GM19455 (cell line): ENCODE data around the gene RREB1.

Experiments
- ATAC-seq: cut with Tn5 transposase; IDR thresholded peaks from one replicate; pipeline ENCODE4 v1.9.1; 2021; ENCODE audit not compliant: unreplicated experiment

The RREB1 gene

DNA sequence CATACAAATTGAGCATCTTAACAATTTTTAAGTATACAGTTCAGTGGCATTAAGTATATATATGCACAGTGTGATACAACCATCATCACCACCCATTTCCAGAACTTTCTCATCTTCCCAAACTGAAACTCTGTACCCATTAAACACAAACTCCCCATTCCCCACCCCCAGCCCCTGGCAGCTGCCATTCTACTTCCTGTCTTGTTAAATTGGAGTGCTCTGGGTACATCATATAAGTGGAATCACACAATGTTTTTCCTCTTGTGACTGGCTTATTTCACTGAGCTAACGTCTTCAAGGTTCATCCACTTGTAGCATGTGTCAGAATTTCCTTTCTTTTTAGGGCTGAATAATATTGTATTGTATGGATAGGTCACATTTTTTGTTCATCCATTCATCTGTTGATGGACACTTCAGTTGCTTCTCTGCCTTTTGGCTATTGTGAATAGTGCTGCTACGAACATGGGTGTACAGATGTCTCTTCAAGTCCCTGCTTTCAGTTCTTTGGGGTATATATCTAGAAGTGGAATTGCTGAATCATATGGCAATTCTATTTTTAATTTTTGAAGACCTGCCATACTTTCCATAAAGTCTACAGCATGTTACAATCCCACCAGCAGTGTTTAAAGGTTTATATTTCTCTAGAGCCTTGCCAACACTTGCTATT is 19.6 kb upstream of the RREB1 start:
- ATAC-seq, result no peak

GRCh38 chr6:7098993-7099392 is 8.8 kb upstream of the RREB1 start:
- no peak for ATAC-seq

DNA sequence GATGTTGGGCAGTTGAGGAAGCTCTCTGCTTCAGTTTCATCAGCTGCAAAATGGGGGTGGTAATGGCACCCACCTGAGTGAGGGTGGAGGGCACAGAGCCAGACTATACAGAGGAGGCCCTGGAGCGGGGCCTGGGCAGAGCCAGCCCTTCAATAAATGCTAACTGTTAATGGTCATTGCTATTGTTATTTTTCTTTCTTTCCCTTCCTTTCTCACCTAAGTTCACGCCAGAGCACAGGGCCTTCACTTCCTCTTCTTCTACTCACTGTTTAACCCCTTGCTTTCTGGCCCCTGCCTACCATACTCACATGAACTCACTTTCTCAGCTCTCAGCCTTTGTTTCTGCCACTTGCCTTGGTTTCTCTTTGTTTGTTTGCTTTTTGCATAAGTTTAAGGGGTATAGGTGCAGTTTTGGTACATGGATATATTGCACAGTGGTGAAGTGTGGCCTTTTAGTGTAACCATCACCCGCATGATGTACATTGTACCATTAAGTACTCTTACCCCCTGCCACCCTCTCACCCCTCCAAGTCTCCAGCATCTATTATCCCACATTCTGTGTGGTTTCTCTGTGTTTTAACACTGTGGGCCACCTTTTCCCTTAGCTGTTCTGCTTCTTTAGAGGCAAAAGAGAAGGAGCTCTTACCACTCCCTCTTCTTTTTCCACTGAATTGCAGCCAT is 7.5 kb upstream of the RREB1 start:
- no peak for ATAC-seq

GRCh38 chr6:7100753-7101081 is 7.0 kb upstream of the RREB1 start:
- ATAC-seq, result no peak

DNA sequence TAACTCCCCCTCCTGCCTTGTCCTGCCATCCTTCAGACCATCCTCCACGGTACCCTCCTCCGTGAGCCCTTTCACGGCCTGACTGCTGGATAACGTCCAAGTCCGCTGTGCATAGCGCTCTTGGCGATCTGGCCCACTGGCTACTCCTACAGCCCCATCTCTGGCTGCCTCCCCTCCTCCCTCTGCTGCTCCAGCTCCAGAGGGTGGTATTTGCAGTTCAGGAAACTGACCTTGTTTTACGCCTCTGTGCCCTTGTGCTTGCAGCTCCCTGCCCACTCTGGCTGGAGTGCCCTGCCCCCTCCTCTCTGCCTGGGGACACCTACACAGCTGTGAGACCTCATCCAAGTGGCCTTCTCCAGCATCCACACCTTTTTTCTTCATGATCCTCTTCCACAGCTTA is 6.5 kb upstream of the RREB1 start:
- no peak for ATAC-seq

DNA sequence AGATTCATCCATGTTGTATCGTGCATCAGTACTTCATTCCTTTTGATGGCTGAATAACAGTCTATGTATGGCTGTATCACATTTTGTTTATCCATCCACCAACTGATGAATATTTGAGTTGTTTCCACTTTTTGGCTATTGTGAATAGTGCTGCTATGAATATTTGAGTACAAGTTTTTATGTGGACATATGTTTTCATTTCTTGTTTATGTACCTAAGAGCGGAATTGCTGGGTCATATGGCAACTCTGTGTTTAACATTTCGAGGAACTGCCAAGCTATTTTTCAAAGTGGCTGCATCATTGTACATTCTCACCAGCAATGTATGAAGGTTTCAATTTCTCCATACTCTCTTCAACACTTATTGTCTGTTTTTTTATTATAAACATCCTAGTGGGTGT is 3.0 kb upstream of the RREB1 start:
- no peak for ATAC-seq

DNA sequence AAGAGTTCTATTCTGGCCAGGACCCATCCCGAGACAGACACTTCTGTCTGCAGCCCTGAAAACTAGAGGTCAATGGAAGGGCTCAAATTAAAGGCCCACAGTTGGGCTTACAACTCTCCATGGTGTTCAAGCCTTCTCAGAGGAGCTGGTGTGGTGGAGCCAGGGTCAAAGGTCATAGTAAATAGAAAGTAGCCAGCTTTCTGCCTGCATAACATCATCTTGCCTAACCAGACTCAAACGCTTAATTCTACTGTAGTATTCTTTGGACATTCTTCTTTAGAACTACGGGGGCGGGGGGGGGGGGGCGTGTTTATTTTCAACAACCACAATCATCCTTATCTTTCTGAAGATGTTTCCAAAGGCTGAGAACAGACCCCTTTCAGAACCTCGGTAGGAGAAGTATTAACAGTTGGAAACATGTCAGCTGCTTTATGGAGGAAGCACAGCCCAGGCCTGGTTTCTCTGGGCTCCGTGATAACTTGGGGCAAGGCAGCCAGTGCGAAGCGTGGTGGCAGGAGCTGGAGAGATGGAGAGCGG is 1.5 kb upstream of the RREB1 start:
- no peak for ATAC-seq

DNA sequence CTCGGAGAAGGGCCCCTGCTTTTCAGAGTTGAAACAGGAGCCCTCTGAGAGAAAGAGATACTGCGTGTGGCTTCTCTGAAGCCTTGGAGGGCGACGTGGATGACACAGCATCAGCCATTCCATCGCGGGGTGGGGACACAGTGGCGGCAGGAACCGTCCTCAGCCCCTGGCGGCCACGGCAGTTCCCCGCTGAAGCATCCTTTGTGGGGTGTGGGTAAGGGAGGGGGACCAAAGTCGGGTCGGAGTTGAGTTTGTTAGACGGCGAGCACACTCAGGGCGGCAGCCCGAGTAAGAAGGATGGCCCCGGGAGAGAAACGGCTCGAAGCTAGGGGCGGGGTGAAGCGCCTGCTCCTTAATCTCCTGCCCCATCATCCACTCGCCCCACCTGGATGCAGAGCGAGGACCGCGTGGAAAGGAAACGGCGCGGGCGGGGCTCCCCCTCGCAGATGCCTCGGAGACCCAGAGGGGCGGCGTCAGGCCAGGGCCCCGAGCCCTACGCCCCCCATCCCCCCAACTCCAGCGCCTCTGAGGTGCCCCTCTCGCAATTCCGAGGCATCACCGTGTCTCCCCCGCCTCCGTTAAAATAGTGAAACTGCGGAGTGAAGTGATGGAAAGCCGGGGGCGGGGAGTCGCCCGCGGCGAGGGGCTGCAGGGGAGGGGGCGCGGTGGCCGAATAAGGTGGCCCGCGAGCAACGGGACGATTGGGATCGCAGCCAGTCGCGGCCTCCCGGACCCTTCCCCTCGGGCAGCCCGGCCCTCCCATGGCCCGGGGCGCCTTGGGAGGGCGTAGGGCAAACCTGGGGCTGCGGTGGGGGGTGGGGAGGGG is 796 bp upstream of the RREB1 start:
- ATAC-seq, result peak; percentile 38

GRCh38 chr6:7108196-7108963 is 619 bp downstream of the RREB1 start:
- peak; percentile 10 for ATAC-seq

DNA sequence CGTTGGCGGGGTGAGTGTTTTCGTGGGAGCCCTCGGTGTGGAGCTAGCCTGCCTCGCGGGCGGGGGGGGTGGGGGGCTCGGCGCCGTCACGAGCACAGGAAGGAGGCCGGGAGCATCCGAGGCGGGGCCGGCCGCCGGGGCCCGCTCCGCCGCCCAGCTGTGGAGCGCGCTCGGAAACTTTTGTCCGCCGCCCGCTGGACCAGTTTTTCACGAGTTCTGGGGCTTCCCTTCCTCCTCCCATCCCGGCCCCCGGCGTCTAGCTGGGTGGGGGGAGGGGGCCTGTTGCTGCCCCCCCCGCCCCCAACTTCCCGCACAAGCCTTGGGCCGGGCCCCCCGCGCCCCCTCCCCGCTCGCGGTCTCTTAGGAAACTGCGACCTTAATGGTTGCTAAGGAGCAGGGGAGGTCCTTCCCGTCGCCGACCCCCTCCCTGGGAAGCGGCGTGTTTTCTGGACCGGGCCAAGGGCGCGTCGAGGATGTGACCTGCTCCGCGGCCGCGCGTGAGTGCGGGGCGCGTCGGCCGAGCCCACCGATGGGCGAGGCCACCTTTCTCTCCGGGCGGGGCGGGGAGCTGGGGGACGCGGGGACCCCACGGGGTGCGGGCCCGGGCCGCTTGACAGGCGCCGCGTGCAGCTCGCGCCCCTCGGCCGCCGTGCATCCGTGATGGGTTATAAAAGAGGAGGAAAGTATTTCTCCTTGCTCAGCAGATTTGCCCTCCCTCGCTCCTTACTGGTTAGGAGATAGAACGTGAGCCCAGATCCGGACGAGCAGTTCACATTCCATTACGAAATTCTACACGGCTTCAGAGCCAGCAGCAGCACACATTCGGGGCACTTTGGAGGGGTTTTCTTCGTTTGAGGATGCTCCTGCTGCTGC is 1.4 kb downstream of the RREB1 start:
- ATAC-seq, result no peak

- no peak for ATAC-seq
These were observed 2.5 kb downstream of the RREB1 start for GRCh38 chr6:7110092-7110792.

GRCh38 chr6:7111095-7111690 is 3.4 kb downstream of the RREB1 start:
- no peak for ATAC-seq

GRCh38 chr6:7112171-7112570 is 4.4 kb downstream of the RREB1 start:
- no peak for ATAC-seq

- ATAC-seq, result no peak
These were observed 5.1 kb downstream of the RREB1 start for GRCh38 chr6:7112741-7113313.

DNA sequence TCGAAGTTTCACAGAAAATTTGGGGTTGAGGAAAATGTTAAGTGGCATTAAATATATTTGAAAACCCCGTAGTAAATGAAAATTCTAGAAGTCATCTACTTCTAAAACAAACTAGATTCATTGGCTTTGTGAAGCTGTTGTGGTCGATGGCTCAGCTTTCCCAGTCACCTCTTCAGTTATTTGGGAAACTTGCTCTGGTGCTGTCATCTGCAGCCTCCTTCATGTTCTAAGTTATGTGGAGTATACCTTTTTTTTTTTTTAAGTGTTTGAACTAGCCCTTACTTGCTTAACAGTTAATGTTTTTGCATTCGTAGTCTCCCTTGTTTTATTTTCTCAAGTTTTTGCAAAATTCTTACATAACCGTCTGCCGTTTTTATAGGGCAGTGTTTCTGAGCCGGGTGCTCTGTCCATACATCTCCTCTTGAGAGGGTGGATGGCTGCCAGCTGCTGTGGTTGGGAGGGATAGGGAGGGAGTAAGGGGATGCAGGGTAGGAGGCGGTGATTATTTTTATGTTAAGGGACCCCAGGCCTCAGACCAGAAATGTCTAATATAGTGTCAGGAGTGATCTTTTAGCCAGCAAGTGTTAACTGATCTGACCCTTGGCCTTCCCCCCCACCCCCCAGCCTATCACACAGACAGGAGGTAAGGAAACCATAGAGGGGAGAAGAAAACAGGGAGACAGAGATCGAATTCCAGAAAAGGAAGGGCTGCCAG is 7.1 kb downstream of the RREB1 start:
- no peak for ATAC-seq

DNA sequence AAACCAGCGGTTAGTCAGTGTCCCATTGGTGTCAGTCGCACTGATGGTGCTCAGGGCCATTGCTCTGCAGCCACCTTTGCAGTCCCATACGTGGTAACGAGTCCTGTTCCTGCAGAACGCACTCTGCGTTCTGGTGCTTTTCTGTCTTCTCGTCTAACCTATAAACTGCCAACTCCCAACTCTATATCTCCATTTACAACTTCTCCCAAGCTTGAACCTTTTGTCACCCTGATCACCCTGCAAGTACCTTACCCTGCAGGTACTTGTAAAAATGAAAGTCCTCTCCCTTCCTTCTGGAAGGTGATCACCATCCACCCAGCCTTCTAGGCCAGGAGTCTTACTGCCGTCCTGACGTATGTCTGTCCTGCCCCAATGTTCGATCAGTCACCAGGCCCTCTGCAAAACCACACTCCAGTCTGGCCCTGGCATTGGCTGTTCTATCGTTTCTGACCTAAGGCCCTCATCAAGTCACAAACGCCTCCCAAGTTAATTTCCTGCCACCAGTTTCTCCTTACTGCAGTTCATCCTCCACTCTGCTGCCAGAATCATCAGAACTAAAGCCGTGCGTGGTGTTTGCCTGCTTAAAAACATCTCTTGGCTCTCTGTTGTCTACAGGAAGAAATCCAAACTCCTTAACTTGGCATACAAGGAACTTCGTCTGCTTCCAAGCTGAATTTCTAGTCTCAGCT is 7.9 kb downstream of the RREB1 start:
- no peak for ATAC-seq

DNA sequence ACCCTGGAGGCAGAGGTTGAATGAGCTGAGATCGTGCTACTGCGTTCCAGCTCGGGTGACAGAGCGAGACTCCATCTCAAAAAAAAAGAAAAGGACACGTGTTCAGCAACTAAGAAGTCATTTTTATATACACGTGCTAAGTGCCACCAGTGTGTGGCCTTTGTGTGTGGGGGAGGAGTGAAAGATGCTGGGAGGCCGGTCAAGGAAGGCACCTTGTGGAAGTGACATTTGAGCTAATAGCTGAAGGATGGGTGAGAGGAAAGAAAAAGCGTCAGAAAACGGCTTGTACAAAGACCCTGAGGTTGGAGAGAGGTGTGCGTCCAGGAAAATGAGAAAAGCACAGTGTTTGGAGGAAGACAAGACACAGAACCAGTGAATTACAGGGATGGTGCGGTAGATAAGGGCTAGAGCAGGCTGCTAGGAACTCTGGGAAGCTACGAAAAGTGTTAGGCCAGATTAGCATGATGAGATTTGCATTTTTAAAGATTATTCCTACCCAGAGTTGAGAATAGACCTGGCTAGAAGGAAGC is 11.6 kb downstream of the RREB1 start:
- ATAC-seq, result no peak
